ENCODE data around the gene PPM1A. TPM values are rescaled to one million over a fixed set of nuclear protein-coding genes. Genes with fewer than 3 reads are reported as not detected.

The PPM1A gene
- total RNA-seq = 7.9 and 11.1 TPM in 2 replicates

GRCh38 chr14:60248697-60249318, at the start of gene PPM1A:
PPM1A (plus strand) TSS chr14:60249221; CDS start chr14:60282704, 33,483 bp downstream.

Other genes with a start within 250 kb of the PPM1A start
- gene PCNX4, start 157.3 kb upstream of the PPM1A start, total RNA-seq = 45.0 and 53.8 TPM in 2 replicates
- gene DHRS7, start 83.8 kb upstream of the PPM1A start, total RNA-seq = 33.0 and 44.0 TPM in 2 replicates
- under 0.01 and 0.67 TPM in 2 replicates for gene C14orf39, start 236.8 kb downstream of the PPM1A start, total RNA-seq

Data from bronchus fibroblast of lung (primary cell).